Activated CD4-positive, alpha-beta T cell treated with anti-CD3 and anti-CD28 coated beads, Interleukin-2, amount 50 U/mL, for 24 hours (primary cell): Measurements from ENCODE around the gene EHD4.
A peak's percentile ranks its signal among the peaks of the same experiment; 100 is the strongest.

Source experiments
- DNase-seq, 2 donors: peaks; one replicate each; pipeline ENCODE4 v3.0.0-alpha.2; 2020; ENCODE audit warnings: low read depth in 1 of 2, low spot score in 1 of 2

Gene EHD4

DNA sequence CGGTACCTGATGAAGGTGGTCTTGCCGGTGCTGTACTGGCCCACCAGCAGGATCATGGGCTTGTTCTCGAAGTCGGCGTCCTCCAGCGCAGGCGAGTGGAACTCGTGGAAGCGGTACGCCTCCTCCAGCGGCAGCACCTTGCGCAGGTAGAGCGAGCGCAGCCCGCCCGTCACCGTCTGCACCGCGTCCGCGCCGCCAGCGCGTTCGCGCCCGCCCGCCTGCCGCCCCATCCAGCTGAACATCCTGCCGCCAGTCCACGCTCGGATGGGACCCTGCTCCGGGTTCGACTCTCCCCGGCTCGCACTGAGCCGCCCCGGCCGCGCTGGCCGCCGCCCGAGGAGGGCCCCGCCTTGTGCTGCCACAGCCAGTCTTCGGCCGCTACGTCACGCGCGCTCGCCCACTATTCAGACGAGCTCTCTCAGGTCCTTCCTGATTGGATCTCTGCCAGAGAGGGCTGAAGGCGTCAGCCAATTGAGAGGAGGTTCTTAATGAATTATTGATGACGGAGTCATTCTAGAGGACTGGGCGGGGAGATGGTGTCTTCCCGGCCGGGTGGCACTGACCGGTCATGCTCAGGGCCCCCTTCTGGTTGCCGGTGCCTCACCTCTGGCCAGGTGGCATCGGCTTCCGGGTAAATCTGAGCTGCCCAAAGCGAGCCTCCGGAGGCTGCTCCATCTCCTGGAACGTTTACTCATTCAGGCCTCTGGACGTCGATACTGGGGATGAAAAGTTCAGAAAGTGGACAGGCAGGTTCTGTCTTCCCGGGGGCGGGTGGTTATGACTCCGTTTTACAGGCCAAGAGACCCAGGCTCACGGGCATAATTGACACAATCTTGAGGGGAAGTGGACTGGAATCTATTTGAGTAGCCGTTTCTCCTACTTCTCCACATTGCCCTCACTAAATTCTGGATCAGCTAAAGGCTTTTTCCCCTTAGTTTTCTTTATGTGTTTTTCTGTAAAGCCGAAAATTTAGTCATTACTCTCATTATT, at the start of gene EHD4:
Gene EHD4, minus strand, starts transcription at position 305 of the 990 bp plus-strand sequence. Its CDS starts 63 bp downstream, at position 242.
- peak; percentile 86 to 95 for DNase-seq

GRCh38 chr15:42021593-42021992, 49.2 kb upstream of the EHD4 start:
- DNase-seq = no peak

GRCh38 chr15:42020713-42021273, 48.4 kb upstream of the EHD4 start, which contains the start of gene PLA2G4E:
PLA2G4E (minus strand) TSS chr15:42021042; CDS start chr15:42021030, 12 bp downstream.
- no peak for DNase-seq

DNA sequence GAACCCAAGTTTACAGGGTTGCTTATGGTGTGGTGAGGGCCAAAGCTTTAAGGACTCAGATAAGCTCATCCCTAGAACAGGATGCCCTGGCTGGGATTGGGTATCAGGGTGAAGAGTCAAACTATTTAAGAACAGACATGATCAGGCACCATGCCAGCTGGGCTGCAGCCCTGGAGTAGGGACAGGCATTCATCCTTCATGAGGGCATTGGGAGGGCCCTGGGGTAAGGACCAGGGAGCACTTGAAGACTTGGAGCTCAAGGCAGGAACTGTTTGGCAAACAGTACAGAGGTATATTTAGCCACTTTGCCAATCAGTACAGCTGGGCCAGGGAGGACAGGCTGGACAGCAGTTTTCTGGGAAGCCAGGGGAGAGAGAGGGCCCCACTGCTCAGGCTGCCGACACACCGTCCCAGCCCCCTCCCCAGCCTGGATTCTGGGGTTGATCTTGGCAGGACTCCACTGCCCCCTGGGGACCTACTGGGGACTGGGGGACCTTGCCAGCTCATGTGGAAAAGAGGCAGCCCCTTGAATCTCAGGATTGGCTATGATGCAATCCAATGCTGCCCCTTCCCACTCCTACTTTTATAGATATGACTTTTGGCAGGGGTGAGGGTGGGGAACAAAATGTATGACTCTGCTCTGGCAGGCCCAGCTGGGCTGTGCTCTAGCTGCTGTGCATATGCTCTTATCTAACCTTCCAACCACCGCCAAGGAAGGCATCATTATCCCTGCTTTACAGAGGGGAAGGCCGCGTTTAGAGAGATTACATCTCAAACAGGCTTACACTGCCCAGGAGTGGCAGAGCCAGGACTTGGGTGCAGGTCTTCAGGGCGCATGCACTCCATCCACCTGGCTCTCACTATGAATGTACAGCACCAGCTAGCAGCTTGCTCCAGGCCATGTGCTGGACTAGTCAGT, 46.2 kb upstream of the EHD4 start:
- DNase-seq = no peak

GRCh38 chr15:42016971-42017370, 44.6 kb upstream of the EHD4 start:
- DNase-seq = no peak

DNA sequence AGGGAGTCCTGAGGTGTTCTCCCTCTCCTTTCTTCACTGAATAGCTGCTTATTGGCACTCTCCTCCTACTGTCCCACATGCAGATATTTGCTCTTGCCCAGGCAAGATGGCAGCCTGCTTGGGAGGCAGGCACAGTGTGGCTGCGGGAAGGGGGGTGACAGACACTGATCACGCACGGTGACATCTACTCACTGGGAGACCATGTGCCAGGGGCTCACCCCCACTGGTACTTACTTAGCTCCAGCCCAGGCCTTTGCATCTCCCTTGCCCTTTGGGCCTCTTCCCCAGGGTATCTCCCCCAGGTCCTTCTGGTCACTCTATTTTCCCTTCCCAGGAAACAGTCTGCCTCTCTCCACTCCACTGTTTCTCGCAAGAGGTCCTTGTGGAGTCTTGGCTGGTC, 42.0 kb upstream of the EHD4 start:
- DNase-seq = no peak

GRCh38 chr15:42012928-42013482, 40.6 kb upstream of the EHD4 start:
- no peak for DNase-seq

- DNase-seq = no peak
Observed at GRCh38 chr15:42012241-42012640, 39.9 kb upstream of the EHD4 start.

- DNase-seq = no peak
Observed at GRCh38 chr15:42011074-42011473, 38.7 kb upstream of the EHD4 start.

DNA sequence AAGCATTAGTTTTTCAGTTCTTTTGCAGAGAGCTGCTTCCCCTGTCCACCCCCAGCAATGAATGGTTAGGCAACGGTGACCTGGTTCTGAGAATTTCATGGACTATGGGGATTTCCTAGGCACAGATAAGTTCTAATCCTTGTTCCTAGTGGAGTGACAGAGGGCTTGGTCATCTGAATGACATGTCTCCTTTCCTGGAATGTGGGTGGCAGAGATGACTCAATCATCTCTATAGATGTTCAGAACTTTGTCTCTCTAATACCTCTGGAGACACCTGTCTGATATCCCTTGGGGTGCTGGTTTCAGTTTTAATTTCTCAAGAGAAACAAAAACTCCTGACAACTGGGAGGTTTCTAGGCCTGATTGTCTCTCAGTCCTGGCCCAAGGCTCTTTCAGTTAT, 38.1 kb upstream of the EHD4 start:
- peak in 1 of 2 donors; percentile 11 for DNase-seq

GRCh38 chr15:42009474-42009873, 37.1 kb upstream of the EHD4 start:
- DNase-seq = no peak

DNA sequence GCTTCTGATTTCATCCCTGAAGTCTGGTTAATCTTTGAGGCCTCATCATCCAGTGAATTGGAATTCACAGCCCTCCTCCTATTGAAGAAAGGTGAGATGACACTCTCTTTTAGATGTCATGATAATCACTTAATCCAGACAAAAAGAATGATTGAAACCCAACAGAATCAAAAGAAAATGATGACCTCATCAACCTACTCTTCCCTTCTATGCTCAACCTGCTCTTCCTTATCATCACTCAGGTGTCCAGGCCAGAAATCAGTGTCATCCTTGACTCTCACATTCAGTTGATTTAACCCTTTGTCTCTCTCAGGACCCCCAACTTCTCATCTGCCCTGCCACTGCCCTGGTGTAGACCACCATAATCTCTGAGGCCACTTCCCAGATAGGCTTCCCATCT, 36.7 kb upstream of the EHD4 start:
- DNase-seq = no peak

DNA sequence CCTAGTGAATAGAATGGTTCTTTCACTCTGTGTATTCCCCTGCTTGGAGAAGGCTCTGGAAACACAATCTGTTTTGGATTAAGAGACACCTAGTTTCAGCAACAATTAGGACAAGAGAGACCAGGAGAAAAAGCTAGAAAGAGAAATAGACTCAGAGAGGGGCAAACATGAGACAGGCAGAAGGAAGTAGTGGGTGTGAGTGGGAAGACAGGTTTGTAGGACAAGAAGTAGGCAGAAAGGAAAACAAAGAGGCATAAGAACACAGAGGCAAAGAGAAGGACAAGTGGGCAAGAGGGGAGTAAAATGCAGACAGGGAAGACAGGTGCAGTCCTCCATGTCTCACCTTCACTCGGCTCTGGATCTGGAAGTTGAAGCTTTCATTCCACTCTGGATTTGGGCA, 35.0 kb upstream of the EHD4 start:
- no peak for DNase-seq

- no peak for DNase-seq
Observed at GRCh38 chr15:42002333-42002732, 30.0 kb upstream of the EHD4 start.

GRCh38 chr15:42001236-42001635, 28.9 kb upstream of the EHD4 start:
- no peak for DNase-seq

- no peak for DNase-seq
Observed at GRCh38 chr15:41999290-42000285, 27.2 kb upstream of the EHD4 start.

- no peak for DNase-seq
Observed at GRCh38 chr15:41997845-41998244, 25.5 kb upstream of the EHD4 start.

DNA sequence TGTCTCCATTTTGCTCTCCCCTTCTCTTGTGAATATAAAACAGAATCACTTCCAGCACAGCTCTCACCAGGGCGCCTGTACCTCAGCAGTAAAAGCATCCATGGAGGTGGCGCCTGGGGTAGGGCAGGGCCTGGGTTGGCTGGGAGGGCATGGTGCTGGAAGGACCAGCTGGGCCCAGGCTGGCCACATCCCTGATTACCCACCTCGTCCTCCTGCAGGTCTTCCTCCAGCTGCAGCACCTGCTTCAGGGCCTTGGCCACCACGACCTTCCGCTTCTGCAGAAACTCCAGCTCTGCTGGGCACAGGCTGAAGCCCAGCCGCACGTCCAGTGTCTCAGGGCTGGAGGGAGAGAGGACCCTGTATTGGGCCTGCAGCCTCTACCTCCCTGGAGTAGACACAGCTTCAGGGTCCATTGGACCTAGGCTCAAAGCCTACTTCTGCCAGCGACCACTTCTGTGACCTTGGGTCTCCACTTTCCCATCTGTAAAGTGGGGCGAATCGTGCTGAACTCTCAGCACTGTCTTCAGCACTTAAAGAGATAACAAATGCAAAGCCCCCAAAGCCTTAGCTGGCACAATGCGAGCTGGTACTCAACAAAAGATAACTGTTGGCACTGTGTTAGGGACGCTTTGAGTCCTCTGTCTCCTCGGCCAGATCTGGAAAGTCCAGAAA, 24.7 kb upstream of the EHD4 start:
- no peak for DNase-seq

- DNase-seq = no peak
Observed at GRCh38 chr15:41996376-41996775, 24.0 kb upstream of the EHD4 start.
